LNCaP clone FGC (cell line): ENCODE results near the gene HIPK4.

Experiments used
- DNase-seq: peaks from one replicate; pipeline ENCODE4 v3.0.0-alpha.2; 2011; ENCODE audit warnings: low read depth
- H3K4me3 ChIP-seq: 2 replicates; pipeline ENCODE4 v1.5.1; 2011; ENCODE audit warnings: mild to moderate bottlenecking, low read depth, low read length, control low read depth
- TF ChIP-seq, protein P1 (sequence below): IDR thresholded peaks from 2 replicates; pipeline ENCODE4 v1.5.1; 2012; ENCODE audit warnings: mild to moderate bottlenecking; ENCODE audit not compliant: control insufficient read depth, insufficient read depth; ENCODE audit errors: extremely low read depth

The HIPK4 gene

DNA sequence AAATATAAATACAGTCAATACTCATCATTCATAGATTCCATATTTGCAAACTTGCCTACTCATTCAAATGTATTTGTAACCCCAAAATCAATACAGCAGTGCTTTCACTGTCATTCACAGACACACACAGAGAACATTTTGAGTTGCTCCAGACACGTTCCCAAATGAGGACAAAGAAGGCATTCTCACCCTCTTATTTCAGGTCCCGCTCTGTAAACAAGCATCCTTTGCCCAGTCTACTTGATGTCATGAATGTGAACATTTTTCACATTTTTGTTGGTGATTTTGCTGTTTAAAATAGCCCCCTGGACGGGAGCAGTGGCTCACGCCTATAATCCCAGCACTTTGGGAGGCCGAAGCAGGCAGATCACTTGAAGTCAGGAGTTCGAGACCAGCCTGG is 57.3 kb downstream of the HIPK4 start:
- H3K4me3 ChIP-seq: no peak overlapping the region
- DNase-seq: no peak
- TF ChIP-seq, protein P1, sequence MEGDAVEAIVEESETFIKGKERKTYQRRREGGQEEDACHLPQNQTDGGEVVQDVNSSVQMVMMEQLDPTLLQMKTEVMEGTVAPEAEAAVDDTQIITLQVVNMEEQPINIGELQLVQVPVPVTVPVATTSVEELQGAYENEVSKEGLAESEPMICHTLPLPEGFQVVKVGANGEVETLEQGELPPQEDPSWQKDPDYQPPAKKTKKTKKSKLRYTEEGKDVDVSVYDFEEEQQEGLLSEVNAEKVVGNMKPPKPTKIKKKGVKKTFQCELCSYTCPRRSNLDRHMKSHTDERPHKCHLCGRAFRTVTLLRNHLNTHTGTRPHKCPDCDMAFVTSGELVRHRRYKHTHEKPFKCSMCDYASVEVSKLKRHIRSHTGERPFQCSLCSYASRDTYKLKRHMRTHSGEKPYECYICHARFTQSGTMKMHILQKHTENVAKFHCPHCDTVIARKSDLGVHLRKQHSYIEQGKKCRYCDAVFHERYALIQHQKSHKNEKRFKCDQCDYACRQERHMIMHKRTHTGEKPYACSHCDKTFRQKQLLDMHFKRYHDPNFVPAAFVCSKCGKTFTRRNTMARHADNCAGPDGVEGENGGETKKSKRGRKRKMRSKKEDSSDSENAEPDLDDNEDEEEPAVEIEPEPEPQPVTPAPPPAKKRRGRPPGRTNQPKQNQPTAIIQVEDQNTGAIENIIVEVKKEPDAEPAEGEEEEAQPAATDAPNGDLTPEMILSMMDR: no peak

DNA sequence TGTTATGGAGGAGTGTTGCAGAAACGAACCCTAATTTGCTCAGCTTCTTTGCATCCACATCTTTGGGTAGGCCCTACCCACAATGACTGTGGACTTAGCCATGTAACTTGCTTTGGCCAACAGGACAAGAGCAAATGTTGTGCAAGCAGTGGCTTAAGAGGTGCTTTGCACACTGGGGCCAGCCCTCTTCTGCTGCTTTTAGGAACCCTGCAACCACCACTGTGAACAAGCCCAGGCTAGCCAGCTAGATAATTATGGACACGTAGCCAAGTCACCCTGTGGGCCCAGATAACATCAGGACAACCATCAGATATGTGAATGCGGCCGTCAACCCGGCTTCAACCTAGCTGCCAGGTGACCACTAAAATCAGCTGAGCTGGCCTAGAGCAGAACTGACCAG is 58.9 kb downstream of the HIPK4 start:
- no peak for DNase-seq
- no peak overlapping the region for H3K4me3 ChIP-seq
- TF ChIP-seq, protein P1: no peak
